GM12874 (cell line): ENCODE measurements around the gene BCR.

Experiments
- CTCF ChIP-seq: IDR thresholded peaks from 2 replicates; pipeline ENCODE4 v1.5.1; 2011; ENCODE audit warnings: low read depth, mild to moderate bottlenecking, control low read depth, low read length, moderate library complexity; ENCODE audit not compliant: insufficient read depth

Gene BCR

GRCh38 chr22:23281053-23281405 is 100.7 kb downstream of the BCR start:
- TF ChIP-seq CTCF = no peak

GRCh38 chr22:23281406-23282088 is 101.2 kb downstream of the BCR start:
- peak; percentile 95 for TF ChIP-seq CTCF

- TF ChIP-seq CTCF = no peak
These were observed 101.8 kb downstream of the BCR start for GRCh38 chr22:23282089-23282501.

- TF ChIP-seq CTCF = no peak
These were observed 102.2 kb downstream of the BCR start for GRCh38 chr22:23282516-23282915.

GRCh38 chr22:23282986-23283385 is 102.7 kb downstream of the BCR start:
- TF ChIP-seq CTCF = no peak

- no peak for TF ChIP-seq CTCF
These were observed 103.5 kb downstream of the BCR start for GRCh38 chr22:23283591-23284503.

- TF ChIP-seq CTCF = no peak
These were observed 104.3 kb downstream of the BCR start for GRCh38 chr22:23284504-23285033.
